Measurements from ENCODE around the gene PTCRA. TPM values are rescaled to one million over a fixed set of nuclear protein-coding genes. Genes with fewer than 3 reads are reported as not detected.
"Not testable (repeated sequence)": the region's sequence is repeated elsewhere in the genome, so short reads cannot be mapped to it uniquely, and the experiment has no call there.

The PTCRA gene
- total and polyA plus RNA-seq, 2 donors (not counting 3 experiments of a cell fraction or from before 2014, with no cell fraction given), result not detected

DNA sequence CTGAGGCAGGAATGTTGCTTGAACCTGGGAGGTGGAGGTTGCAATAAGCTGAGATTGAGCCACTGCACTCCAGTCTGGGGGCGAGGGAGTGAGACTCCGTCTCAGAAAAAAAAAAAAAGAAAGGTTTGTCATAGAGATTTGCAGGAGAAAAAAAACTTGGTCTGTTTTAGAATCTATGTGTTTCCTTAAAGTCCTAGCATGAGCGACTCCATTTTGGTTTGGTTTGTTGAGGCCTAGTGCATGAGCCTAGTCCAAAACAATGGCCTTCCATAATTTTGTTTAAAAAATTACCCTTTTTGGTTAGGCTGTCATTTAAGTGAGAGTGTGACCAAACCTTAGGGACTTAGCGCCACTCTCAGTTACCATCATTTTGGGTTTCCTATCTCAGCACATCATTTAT lies 36.5 kb downstream of the PTCRA start:
- Histone ChIP-seq H3K9ac (replicated peaks; ENCODE audit: extremely low read depth, insufficient read depth, low read length) (no peak overlapping the region), H3K9me3 (replicated peaks; ENCODE audit: control insufficient read depth, insufficient read depth, low read length) (no peaks in the 10 kb centered on the region), H3K4me1 (ENCODE audit: control insufficient read depth, extremely low read depth, insufficient read depth, low read length) (no peaks in the 10 kb centered on the region), H3K36me3 (ENCODE audit: control insufficient read depth in 2 of 2, extremely low read depth in 1 of 2, insufficient read depth in 2 of 2, low read length in 2 of 2) (no peaks in the 10 kb centered on the region), H2AFZ (ENCODE audit: low read depth, low read length) (no peak overlapping the region), H3K27ac (ENCODE audit: insufficient read depth, low read depth, low read length) (no peak overlapping the region), H3K79me2 (ENCODE audit: control insufficient read depth, insufficient read depth, low read length) (no peaks in the 10 kb centered on the region), H4K20me1 (replicated peaks; ENCODE audit: control insufficient read depth, extremely low read depth, insufficient read depth, low read length) (no peaks in the 10 kb centered on the region), H3K9me1 (replicated peaks; ENCODE audit: control insufficient read depth, extremely low read depth, insufficient read depth, low read length) (no peaks in the 10 kb centered on the region), H3K27me3 (ENCODE audit: control insufficient read depth in 2 of 2, insufficient read depth in 2 of 2, low read length in 2 of 2) (no peaks in the 10 kb centered on the region), H3K4me3 (replicated peaks in 1 of 3; ENCODE audit: insufficient read depth in 1 of 3, low read depth in 1 of 3, low read length in 3 of 3) (no peak overlapping the region), H3K4me2 (ENCODE audit: insufficient read depth, low read length) (no peak overlapping the region)
- dilution Hi-C loops (cut with MboI; ENCODE audit: extremely low pct_ligation_motif_present, low sequenced_read_pairs), result no loop called here
- no TSS peak for BruUV-seq (replicated peaks)
- DNase-seq (ENCODE audit: low read depth, low spot score) (no peak), FAIRE-seq (no peak)
- ChIA-PET CTCF (no interaction called here), POLR2A (interaction anchor here (0.6 kb wide), 1 partner anchor 10 kb away, joined by 3 read pairs; no protein-coding TSS in a partner anchor)
- intact Hi-C loops (cut with micrococcal nuclease), result no loop called here
- TF ChIP-seq, protein P1, sequence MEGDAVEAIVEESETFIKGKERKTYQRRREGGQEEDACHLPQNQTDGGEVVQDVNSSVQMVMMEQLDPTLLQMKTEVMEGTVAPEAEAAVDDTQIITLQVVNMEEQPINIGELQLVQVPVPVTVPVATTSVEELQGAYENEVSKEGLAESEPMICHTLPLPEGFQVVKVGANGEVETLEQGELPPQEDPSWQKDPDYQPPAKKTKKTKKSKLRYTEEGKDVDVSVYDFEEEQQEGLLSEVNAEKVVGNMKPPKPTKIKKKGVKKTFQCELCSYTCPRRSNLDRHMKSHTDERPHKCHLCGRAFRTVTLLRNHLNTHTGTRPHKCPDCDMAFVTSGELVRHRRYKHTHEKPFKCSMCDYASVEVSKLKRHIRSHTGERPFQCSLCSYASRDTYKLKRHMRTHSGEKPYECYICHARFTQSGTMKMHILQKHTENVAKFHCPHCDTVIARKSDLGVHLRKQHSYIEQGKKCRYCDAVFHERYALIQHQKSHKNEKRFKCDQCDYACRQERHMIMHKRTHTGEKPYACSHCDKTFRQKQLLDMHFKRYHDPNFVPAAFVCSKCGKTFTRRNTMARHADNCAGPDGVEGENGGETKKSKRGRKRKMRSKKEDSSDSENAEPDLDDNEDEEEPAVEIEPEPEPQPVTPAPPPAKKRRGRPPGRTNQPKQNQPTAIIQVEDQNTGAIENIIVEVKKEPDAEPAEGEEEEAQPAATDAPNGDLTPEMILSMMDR (IDR thresholded peaks at IDR 0.05; ENCODE audit: extremely low read depth in 1 of 2, insufficient read depth in 1 of 2, low read depth in 1 of 2, low read length in 2 of 2), result no peak
- TF ChIP-seq FOS (IDR thresholded peaks at IDR 0.05; ENCODE audit: borderline replicate concordance, insufficient read depth, low read length) (no peak), GATA2 (IDR thresholded peaks at IDR 0.05; ENCODE audit: insufficient read depth, insufficient read length, low read depth, low read length) (no peak), JUN (IDR thresholded peaks at IDR 0.05; ENCODE audit: borderline replicate concordance, insufficient read depth, insufficient read length, low read depth) (no peak), MYC (IDR thresholded peaks at IDR 0.05; ENCODE audit: low read depth, low read length) (no peak), POLR2AphosphoS5 (IDR thresholded peaks at IDR 0.05; ENCODE audit: insufficient read depth, low read depth, low read length) (no peak), EZH2 (IDR thresholded peaks at IDR 0.05; ENCODE audit: borderline replicate concordance, low read depth, low read length, severe bottlenecking) (no peak), POLR2A (IDR thresholded peaks at IDR 0.05; ENCODE audit: low read depth, low read length) (no peak)
- TF ChIP-seq, protein P2, sequence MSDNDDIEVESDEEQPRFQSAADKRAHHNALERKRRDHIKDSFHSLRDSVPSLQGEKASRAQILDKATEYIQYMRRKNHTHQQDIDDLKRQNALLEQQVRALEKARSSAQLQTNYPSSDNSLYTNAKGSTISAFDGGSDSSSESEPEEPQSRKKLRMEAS (IDR thresholded peaks at IDR 0.05; ENCODE audit: insufficient read depth, insufficient read length), result no peak

DNA sequence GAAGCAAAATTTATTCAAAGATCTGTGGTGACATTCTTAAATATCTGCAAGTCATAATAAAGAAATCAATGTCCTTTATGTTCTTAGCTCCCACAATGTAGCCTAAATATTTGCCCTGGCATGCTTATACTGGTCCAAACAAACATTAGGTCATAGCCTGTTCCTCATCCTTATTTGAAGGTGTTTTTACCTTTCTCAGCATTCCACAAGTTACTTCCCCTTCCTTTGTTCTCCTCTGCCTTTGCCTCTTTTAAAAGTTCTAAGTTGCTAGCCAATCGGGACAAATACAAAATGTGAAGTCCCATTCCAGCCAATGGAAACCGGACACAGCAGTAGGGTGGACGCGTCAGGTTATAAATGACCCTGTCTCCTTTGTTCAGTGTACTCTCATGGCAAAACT lies 38.6 kb downstream of the PTCRA start:
- H3K9ac ChIP-seq (replicated peaks; ENCODE audit: extremely low read depth, insufficient read depth, low read length); H3K36me3 ChIP-seq (ENCODE audit: control insufficient read depth in 2 of 2, extremely low read depth in 1 of 2, insufficient read depth in 2 of 2, low read length in 2 of 2); intact Hi-C loops (cut with micrococcal nuclease); H2AFZ ChIP-seq (ENCODE audit: low read depth, low read length); H3K4me3 ChIP-seq (replicated peaks in 1 of 3; ENCODE audit: insufficient read depth in 1 of 3, low read depth in 1 of 3, low read length in 3 of 3); H3K27ac ChIP-seq (ENCODE audit: insufficient read depth, low read depth, low read length); BruUV-seq (replicated peaks); H3K4me2 ChIP-seq (ENCODE audit: insufficient read depth, low read length); H4K20me1 ChIP-seq (replicated peaks; ENCODE audit: control insufficient read depth, extremely low read depth, insufficient read depth, low read length); H3K9me3 ChIP-seq (replicated peaks; ENCODE audit: control insufficient read depth, insufficient read depth, low read length); H3K9me1 ChIP-seq (replicated peaks; ENCODE audit: control insufficient read depth, extremely low read depth, insufficient read depth, low read length); FAIRE-seq; H3K4me1 ChIP-seq (ENCODE audit: control insufficient read depth, extremely low read depth, insufficient read depth, low read length); CTCF ChIA-PET; H3K79me2 ChIP-seq (ENCODE audit: control insufficient read depth, insufficient read depth, low read length); POLR2A ChIA-PET; DNase-seq (ENCODE audit: low read depth, low spot score); dilution Hi-C loops (cut with MboI; ENCODE audit: extremely low pct_ligation_motif_present, low sequenced_read_pairs); H3K27me3 ChIP-seq (ENCODE audit: control insufficient read depth in 2 of 2, insufficient read depth in 2 of 2, low read length in 2 of 2): not testable (repeated sequence)

Data from endothelial cell of umbilical vein (primary cell).